H1 (cell line): ENCODE measurements around the gene GZF1. TPM values are rescaled to one million over a fixed set of nuclear protein-coding genes. Genes with fewer than 3 reads are reported as not detected.

Experiments
- CTCF ChIA-PET: fragments of 300-600 bp; sonication (Branson Sonifier 250); formaldehyde crosslinking; loops from one replicate; lab custom pipeline; 2021; ENCODE audit not compliant: partially characterized antibody; lab: Charles Lee
- POLR2A ChIA-PET: fragments of 300-600 bp; sonication (Branson Sonifier 250); formaldehyde crosslinking; loops from one replicate; lab custom pipeline; 2021; ENCODE audit warnings: inconsistent platforms; ENCODE audit not compliant: partially characterized antibody; lab: Charles Lee
- DNase-seq, 2 experiments: peaks; one replicate each; pipeline versions ENCODE4 v3.0.0 to v3.0.0-alpha.2; 2010 to 2022; ENCODE audit warnings: low spot score in 2 of 2, low read depth in 1 of 2, mixed read lengths in 1 of 2
- FAIRE-seq: peaks from 2 replicates; lab custom pipeline; 2011; peaks lifted over from hg19 to GRCh38; lab: Jason Lieb, UNC
- H2AFZ ChIP-seq: 2 replicates; pipeline ENCODE4 v1.8.1; 2012; ENCODE audit warnings: low read length, inconsistent platforms
- H2AK5ac ChIP-seq: 2 replicates; pipeline ENCODE4 v1.6.1; 2013; ENCODE audit warnings: low read depth, low read length
- H2BK120ac ChIP-seq: replicated peaks from 2 replicates; pipeline ENCODE3; 2013; ENCODE audit warnings: low read depth, low read length, inconsistent platforms
- H2BK12ac ChIP-seq: 2 replicates; pipeline ENCODE4 v1.6.1; 2013; ENCODE audit warnings: low read depth, low read length
- H2BK15ac ChIP-seq: 2 replicates; pipeline ENCODE4 v1.6.1; 2013; ENCODE audit warnings: low read length
- H2BK20ac ChIP-seq: 2 replicates; pipeline ENCODE4 v1.6.1; 2013; ENCODE audit warnings: low read length
- H2BK5ac ChIP-seq: 2 replicates; pipeline ENCODE4 v1.6.1; 2013; ENCODE audit warnings: low read depth, low read length
- H3K14ac ChIP-seq: 2 replicates; pipeline ENCODE4 v1.6.1; 2013; ENCODE audit warnings: inconsistent platforms; ENCODE audit not compliant: insufficient read length
- H3K18ac ChIP-seq: 2 replicates; pipeline ENCODE4 v1.6.1; 2013; ENCODE audit warnings: low read length; ENCODE audit errors: extremely low read depth
- H3K23ac ChIP-seq: 2 replicates; pipeline ENCODE4 v1.6.1; 2013; ENCODE audit warnings: inconsistent platforms; ENCODE audit not compliant: insufficient read length
- H3K23me2 ChIP-seq: 2 replicates; pipeline ENCODE4 v1.6.1; 2013; ENCODE audit warnings: low read depth, low read length
- H3K27ac ChIP-seq: 2 replicates; pipeline ENCODE4 v1.6.1; 2011; ENCODE audit warnings: low read depth, low read length, inconsistent platforms
- H3K27me3 ChIP-seq, 4 experiments: replicated peaks in 1 of 4; 1 replicate in 1 of 4; 2 replicates in 3 of 4; pipeline versions ENCODE4 v1.6.1 to v1.8.1; 2011 to 2013; ENCODE audit warnings: low read length in 3 of 4, mild to moderate bottlenecking in 3 of 4, inconsistent platforms in 2 of 4, mixed read lengths in 2 of 4, moderate library complexity in 1 of 4; ENCODE audit not compliant: control insufficient read depth in 3 of 4, insufficient read depth in 3 of 4; ENCODE audit errors: extremely low read depth in 1 of 4
- H3K36me3 ChIP-seq, 4 experiments: 2 replicates each; pipeline versions ENCODE4 v1.6.1 to v1.8.1; 2011 to 2013; ENCODE audit warnings: mild to moderate bottlenecking in 4 of 4, low read length in 3 of 4, moderate library complexity in 2 of 4, control low read depth in 1 of 4, inconsistent platforms in 1 of 4; ENCODE audit not compliant: insufficient read depth in 4 of 4, control insufficient read depth in 2 of 4
- H3K4ac ChIP-seq: replicated peaks from 2 replicates; pipeline ENCODE3; 2013; ENCODE audit warnings: low read length, low read depth, mixed read lengths, inconsistent platforms; ENCODE audit not compliant: insufficient read length
- H3K4me1 ChIP-seq, 4 experiments: replicated peaks in 1 of 4; 1 replicate in 1 of 4; 2 replicates in 3 of 4; pipeline versions ENCODE4 v1.6.1 to v1.8.1; 2011 to 2013; ENCODE audit warnings: low read length in 3 of 4, inconsistent platforms in 2 of 4, mixed read lengths in 1 of 4; ENCODE audit not compliant: insufficient read depth in 4 of 4, control insufficient read depth in 3 of 4
- H3K4me2 ChIP-seq, 2 experiments: 2 replicates each; pipeline versions ENCODE4 v1.6.1 to v1.8.1; 2011 to 2013; ENCODE audit warnings: low read depth in 2 of 2, low read length in 2 of 2, control low read depth in 1 of 2, inconsistent platforms in 1 of 2, mild to moderate bottlenecking in 1 of 2; ENCODE audit not compliant: insufficient read depth in 1 of 2
- H3K4me3 ChIP-seq, 4 experiments: fragments of 200-600, 300-600 bp in 1 of 4; sonication (generic), shearing (Covaris generic), sonication (Bioruptor Twin) in 1 of 4; 2 replicates each; pipeline versions ENCODE4 v1.5.1 to v1.8.1; 2011 to 2016; ENCODE audit warnings: low read length in 4 of 4, low read depth in 3 of 4, control low read depth in 2 of 4, inconsistent platforms in 2 of 4, mild to moderate bottlenecking in 2 of 4, mixed read lengths in 1 of 4, moderate library complexity in 1 of 4; ENCODE audit not compliant: insufficient read depth in 2 of 4; ENCODE audit errors: extremely low read depth in 1 of 4
- H3K56ac ChIP-seq: replicated peaks from 2 replicates; pipeline ENCODE3; 2013; ENCODE audit warnings: low read depth, mild to moderate bottlenecking, mixed read lengths, low read length, inconsistent platforms; ENCODE audit not compliant: insufficient read length
- H3K79me1 ChIP-seq: 2 replicates; pipeline ENCODE4 v1.6.1; 2013; ENCODE audit warnings: low read depth, low read length, control low read depth
- H3K79me2 ChIP-seq, 2 experiments: 2 replicates each; pipeline versions ENCODE4 v1.6.1 to v1.8.1; 2012 to 2013; ENCODE audit warnings: low read length in 2 of 2, mild to moderate bottlenecking in 2 of 2, inconsistent platforms in 1 of 2; ENCODE audit not compliant: insufficient read depth in 2 of 2, control insufficient read depth in 1 of 2
- H3K9ac ChIP-seq, 4 experiments: replicated peaks in 1 of 4; 1 replicate in 1 of 4; 2 replicates in 3 of 4; pipeline versions ENCODE4 v1.6.1 to v1.8.1; 2011 to 2013; ENCODE audit warnings: low read depth in 3 of 4, low read length in 3 of 4, control low read depth in 2 of 4, mild to moderate bottlenecking in 2 of 4, moderate library complexity in 2 of 4, inconsistent platforms in 1 of 4; ENCODE audit errors: extremely low read depth in 1 of 4
- H3K9me3 ChIP-seq, 2 experiments: 2 replicates each; pipeline versions ENCODE4 v1.6.1 to v1.8.1; 2012 to 2013; ENCODE audit warnings: mild to moderate bottlenecking in 2 of 2, moderate library complexity in 2 of 2, control low read depth in 1 of 2, inconsistent platforms in 1 of 2, low read depth in 1 of 2, low read length in 1 of 2, mixed read lengths in 1 of 2; ENCODE audit not compliant: insufficient read depth in 2 of 2
- H4K20me1 ChIP-seq, 2 experiments: replicated peaks in 1 of 2; 2 replicates each; pipeline versions ENCODE3 to v1.8.1; 2011 to 2013; ENCODE audit warnings: inconsistent platforms in 2 of 2, low read length in 2 of 2, mild to moderate bottlenecking in 1 of 2; ENCODE audit not compliant: insufficient read depth in 2 of 2, control insufficient read depth in 1 of 2
- H4K5ac ChIP-seq: 2 replicates; pipeline ENCODE4 v1.6.1; 2013; ENCODE audit warnings: low read length, low read depth, mixed read lengths, inconsistent platforms; ENCODE audit not compliant: insufficient read length
- H4K8ac ChIP-seq: 2 replicates; pipeline ENCODE4 v1.8.0; 2013; ENCODE audit warnings: mild to moderate bottlenecking, moderate library complexity, low read length, inconsistent platforms; ENCODE audit not compliant: insufficient read depth; ENCODE audit errors: extremely low read depth
- H4K91ac ChIP-seq: replicated peaks from 2 replicates; pipeline ENCODE3; 2013; ENCODE audit warnings: low read length, mixed read lengths, inconsistent platforms; ENCODE audit not compliant: insufficient read length
- ATF2 ChIP-seq: IDR thresholded peaks from 2 replicates; pipeline ENCODE4 v1.6.1; 2012; ENCODE audit warnings: low read length, inconsistent platforms
- EGR1 ChIP-seq: IDR thresholded peaks from 2 replicates; pipeline ENCODE4 v1.6.1; 2011; ENCODE audit warnings: low read depth, low read length, borderline replicate concordance
- PHF8 ChIP-seq: fragments of 200-600 bp; sonication (generic); conservative IDR thresholded peaks from 2 replicates; pipeline ENCODE4 v1.7.1; 2012; ENCODE audit warnings: low read depth, mild to moderate bottlenecking, inconsistent platforms, low read length, moderate library complexity
- POLR2AphosphoS5 ChIP-seq: IDR thresholded peaks from 2 replicates; pipeline ENCODE4 v1.6.1; 2011; ENCODE audit warnings: low read depth, low read length
- SAP30 ChIP-seq: fragments of 300-600 bp; sonication (generic); IDR thresholded peaks from 2 replicates; pipeline ENCODE4 v1.7.1; 2012; ENCODE audit warnings: low read length, moderate library complexity, mild to moderate bottlenecking, inconsistent platforms; ENCODE audit not compliant: insufficient read depth, insufficient replicate concordance
- SUZ12 ChIP-seq: fragments of 200-600 bp; sonication (generic); IDR thresholded peaks from 2 replicates; pipeline ENCODE4 v1.6.1; 2012; ENCODE audit warnings: mild to moderate bottlenecking, inconsistent platforms, low read length, moderate library complexity, mixed read lengths
- WGBS, 2 experiments: shearing (Covaris generic) in 1 of 2; methylation state at CpG; one replicate each; pipeline versions ENCODE4 v1.1.6 to v1.1.7; 2013 to 2015; ENCODE audit warnings: low lambda C conversion rate in 2 of 2, mixed read lengths in 2 of 2, inconsistent platforms in 1 of 2, low coverage in 1 of 2, missing lambda C conversion rate in 1 of 2; ENCODE audit not compliant: insufficient replicate concordance in 2 of 2, insufficient coverage in 1 of 2, insufficient read length in 1 of 2; ENCODE audit errors: extremely low coverage in 1 of 2, missing lambda C conversion rate in 1 of 2; 5-methylcytosine and 5-hydroxymethylcytosine counted together
- polyA plus RNA-seq, 7 experiments: library from polyadenylated mRNA; depleted of rRNA in 3 of 7; stranded (reverse) in 5 of 7; unstranded in 2 of 7; fragments of >200 nt in 5 of 7; fragments of 200-250 nt in 2 of 7; gene quantifications; 1 replicate in 5 of 7; 2 replicates in 1 of 7; 4 replicates in 1 of 7; pipeline versions ENCODE4 v1.2.1 to v1.2.3, GENCODE V29; 2011 to 2013; ENCODE audit warnings: missing spikeins in 2 of 7, mixed read lengths in 2 of 7
- total RNA-seq: library from RNA; stranded (reverse); fragmentation: NEBNext Ultra II Directional; extraction: Animal tissue kit (Norgen Biotek cat#: 25700); gene quantifications from 2 replicates; pipeline ENCODE4 v1.2.1, GENCODE V29; 2021
- TF ChIP-seq, protein P1 (sequence below): IDR thresholded peaks from 2 replicates; pipeline ENCODE4 v1.6.1; 2011; ENCODE audit warnings: low read length, improper control_type of control experiment

The GZF1 gene
- total and polyA plus RNA-seq, 2 of the 8 experiments (the other 6 are each of a cell fraction or from before 2014, with no cell fraction given) = 8.2 to 11.9 TPM

- Histone ChIP-seq H3K4me1 (no peaks in the 10 kb centered on the region), H3K79me2 (peaks cover 11 to 58% of the 10 kb centered on the region in 2 experiments; a peak in 3 of 4 replicates), H3K4ac (no peak overlapping the region), H4K91ac (no peak overlapping the region), H2AFZ (no peak overlapping the region), H2BK120ac (no peak overlapping the region), H3K9me3 (no peaks in the 10 kb centered on the region), H3K23me2 (no peaks in the 10 kb centered on the region; the same call in 1 of the 2 replicates), H3K4me3 (peak overlapping the region in 2 of 4 experiments; percentile 58 to 95; a peak in 4 of 8 replicates), H4K20me1 (peaks cover 2 to 5% of the 10 kb centered on the region in 2 experiments), H3K14ac (no peak overlapping the region), H3K27me3 (no peaks in the 10 kb centered on the region), H2AK5ac (no peak overlapping the region), H2BK12ac (no peak overlapping the region), H3K18ac (no peak overlapping the region), H2BK15ac (no peak overlapping the region), H3K56ac (no peak overlapping the region), H3K4me2 (peak overlapping the region; percentile 69 to 74; a peak in 3 of 4 replicates), H3K36me3 (no peaks in the 10 kb centered on the region), H3K27ac (no peak overlapping the region), H2BK5ac (no peak overlapping the region), H3K23ac (no peak overlapping the region), H3K79me1 (peaks cover 4% of the 10 kb centered on the region), H3K9ac (no peak overlapping the region; a peak in 1 of 7 replicates), H4K8ac (no peak overlapping the region), H2BK20ac (no peak overlapping the region), H4K5ac (no peak overlapping the region)
- TF ChIP-seq ATF2 = no peak
- no peak for TF ChIP-seq POLR2AphosphoS5
- no peak for TF ChIP-seq SUZ12
- TF ChIP-seq, protein P1, sequence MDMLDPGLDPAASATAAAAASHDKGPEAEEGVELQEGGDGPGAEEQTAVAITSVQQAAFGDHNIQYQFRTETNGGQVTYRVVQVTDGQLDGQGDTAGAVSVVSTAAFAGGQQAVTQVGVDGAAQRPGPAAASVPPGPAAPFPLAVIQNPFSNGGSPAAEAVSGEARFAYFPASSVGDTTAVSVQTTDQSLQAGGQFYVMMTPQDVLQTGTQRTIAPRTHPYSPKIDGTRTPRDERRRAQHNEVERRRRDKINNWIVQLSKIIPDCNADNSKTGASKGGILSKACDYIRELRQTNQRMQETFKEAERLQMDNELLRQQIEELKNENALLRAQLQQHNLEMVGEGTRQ = no peak
- TF ChIP-seq SAP30 = no peak
- no peak for TF ChIP-seq EGR1
- TF ChIP-seq PHF8 = no peak
- ChIA-PET POLR2A (no interaction called here), CTCF (interaction anchor here (0.6 to 3.1 kb wide), 7 partner anchors 10 to 186 kb away, joined by 3 to 10 read pairs (median 4); partner anchors contain the start of gene CST9)
- no peak for DNase-seq
- WGBS, 2 experiments = 82% methylated on average over 5 of the region's 5 CpGs; no CpG with 5 or more reads in 1 of the 2 experiments
- peak; percentile 66 for FAIRE-seq
These were observed 57.6 kb downstream of the GZF1 start for GRCh38 chr20:23419657-23419994.
